ENCODE data around the gene VPS11. TPM values are rescaled to one million over a fixed set of nuclear protein-coding genes. Genes with fewer than 3 reads are reported as not detected.

VPS11 gene
- total RNA-seq, 2 experiments from 2014 or later, result 23.3 to 32.2 TPM

- peak within 1 kb of the TSS; percentile 66 for H3K27ac ChIP-seq (ENCODE audit: low read depth, low read length, poor library complexity, severe bottlenecking)
- BruUV-seq (replicated peaks), result no TSS peak
- H3K4me1 ChIP-seq (ENCODE audit: insufficient read depth, low read length, poor library complexity, severe bottlenecking), result peaks cover 29% of the 10 kb centered on the region
- no peaks in the 10 kb centered on the region for H3K9me3 ChIP-seq (ENCODE audit: low read length)
- intact Hi-C loops (cut with micrococcal nuclease; ENCODE audit: unreplicated experiment), result loop anchor here (1.0 kb wide), 1 partner anchor 18 kb away; the partner anchor contains the start of gene VPS11
- DNase-seq (ENCODE audit: low spot score), result peak; percentile 95
- peak within 1 kb of the TSS; percentile 78 for H2AFZ ChIP-seq (ENCODE audit: low read length)
- H3K36me3 ChIP-seq (ENCODE audit: insufficient read depth, low read length), result peaks cover 27% of the 10 kb centered on the region
- peak within 1 kb of the TSS; percentile 82 for H3K4me2 ChIP-seq (ENCODE audit: low read length)
- no peaks in the 10 kb centered on the region for H4K20me1 ChIP-seq (ENCODE audit: insufficient read depth, low read length)
- H3K9me2 ChIP-seq (ENCODE audit: insufficient read depth, low read length), result no peaks in the 10 kb centered on the region
- peaks cover 12% of the 10 kb centered on the region; the same call in 1 of the 2 replicates for H3K79me2 ChIP-seq (ENCODE audit: insufficient read depth, low read depth, low read length)
- CTCF ChIA-PET (ENCODE audit: unreplicated experiment), result interaction anchor here (0.6 kb wide), 2 partner anchors 9 to 300 kb away, joined by 3 read pairs; no protein-coding TSS in a partner anchor
- TF ChIP-seq EZH2phosphoT487 (IDR thresholded peaks at IDR 0.05; ENCODE audit: borderline replicate concordance, low read depth, low read length), result no peak
- no peak for TF ChIP-seq CTCF (conservative IDR thresholded peaks at IDR 0.05; ENCODE audit: low read length)
- peak within 1 kb of the TSS; percentile 77 for H3K4me3 ChIP-seq (ENCODE audit: low read depth, low read length, poor library complexity, severe bottlenecking)
- POLR2A ChIA-PET, result interaction anchor here (0.5 to 4.5 kb wide), 20 partner anchors 11 to 326 kb away, joined by 3 to 39 read pairs (median 4); partner anchors contain the start of genes C2CD2L, DPAGT1 and VPS11
Observed at GRCh38 chr11:119084663-119085436, 17.2 kb downstream of the VPS11 start, which contains the start of gene HMBS. Gene HMBS (plus strand): TSS chr11:119084881. CDS start chr11:119085034, 153 bp downstream.

- Histone ChIP-seq H2AFZ (ENCODE audit: low read length) (peak overlapping the region; percentile 39; the same call in 1 of the 2 replicates), H3K27ac (ENCODE audit: low read depth, low read length, poor library complexity, severe bottlenecking) (peak overlapping the region; percentile 66), H4K20me1 (ENCODE audit: insufficient read depth, low read length) (no peaks in the 10 kb centered on the region), H3K4me3 (ENCODE audit: low read depth, low read length, poor library complexity, severe bottlenecking) (peak overlapping the region; percentile 77), H3K9me3 (ENCODE audit: low read length) (no peaks in the 10 kb centered on the region), H3K36me3 (ENCODE audit: insufficient read depth, low read length) (peaks cover 23% of the 10 kb centered on the region), H3K79me2 (ENCODE audit: insufficient read depth, low read depth, low read length) (peaks cover 12% of the 10 kb centered on the region; the same call in 1 of the 2 replicates), H3K4me2 (ENCODE audit: low read length) (peak overlapping the region; percentile 82), H3K9me2 (ENCODE audit: insufficient read depth, low read length) (no peaks in the 10 kb centered on the region), H3K4me1 (ENCODE audit: insufficient read depth, low read length, poor library complexity, severe bottlenecking) (peaks cover 34% of the 10 kb centered on the region)
- intact Hi-C loops (cut with micrococcal nuclease; ENCODE audit: unreplicated experiment), result no loop called here
- POLR2A ChIA-PET, result interaction anchor here (0.5 to 4.5 kb wide), 16 partner anchors 10 to 142 kb away, joined by 3 to 39 read pairs (median 4); partner anchors contain the start of genes C2CD2L, DPAGT1 and VPS11
- CTCF ChIA-PET (ENCODE audit: unreplicated experiment), result interaction anchor here (0.6 kb wide), 1 partner anchor 300 kb away, joined by 3 read pairs; no protein-coding TSS in a partner anchor
- DNase-seq (ENCODE audit: low spot score), result no peak
- BruUV-seq (replicated peaks), result TSS peak; percentile 89
- TF ChIP-seq CTCF (conservative IDR thresholded peaks at IDR 0.05; ENCODE audit: low read length), result no peak
- no peak for TF ChIP-seq EZH2phosphoT487 (IDR thresholded peaks at IDR 0.05; ENCODE audit: borderline replicate concordance, low read depth, low read length)
Observed at GRCh38 chr11:119085437-119085847, 17.8 kb downstream of the VPS11 start.

All from OCI-LY7 (cell line).